ENCODE measurements around the gene INTS11. TPM values are rescaled to one million over a fixed set of nuclear protein-coding genes. Genes with fewer than 3 reads are reported as not detected.

Gene INTS11
- total and polyA plus RNA-seq, 2 of the 13 experiments (the other 11 are each of a cell fraction or from before 2014, with no cell fraction given): 52.8 to 94.8 TPM

DNA sequence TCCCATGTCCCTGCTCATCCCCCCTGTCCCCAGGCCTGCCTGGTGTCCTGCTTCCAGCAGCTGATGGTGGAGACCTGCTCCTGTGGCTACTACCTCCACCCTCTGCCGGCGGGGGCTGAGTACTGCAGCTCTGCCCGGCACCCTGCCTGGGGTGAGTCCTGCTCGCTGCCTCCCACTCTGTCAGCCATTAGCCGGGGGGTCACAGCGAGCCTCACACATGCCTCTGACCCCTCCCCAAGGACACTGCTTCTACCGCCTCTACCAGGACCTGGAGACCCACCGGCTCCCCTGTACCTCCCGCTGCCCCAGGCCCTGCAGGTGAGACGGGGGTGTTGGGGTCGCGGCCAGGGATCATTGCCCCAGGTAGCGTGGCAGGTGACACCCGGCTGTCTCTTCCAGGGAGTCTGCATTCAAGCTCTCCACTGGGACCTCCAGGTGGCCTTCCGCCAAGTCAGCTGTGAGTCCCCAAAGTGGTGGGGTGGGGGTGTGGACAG is 34.2 kb downstream of the INTS11 start (continued):
- TF ChIP-seq, protein P1, sequence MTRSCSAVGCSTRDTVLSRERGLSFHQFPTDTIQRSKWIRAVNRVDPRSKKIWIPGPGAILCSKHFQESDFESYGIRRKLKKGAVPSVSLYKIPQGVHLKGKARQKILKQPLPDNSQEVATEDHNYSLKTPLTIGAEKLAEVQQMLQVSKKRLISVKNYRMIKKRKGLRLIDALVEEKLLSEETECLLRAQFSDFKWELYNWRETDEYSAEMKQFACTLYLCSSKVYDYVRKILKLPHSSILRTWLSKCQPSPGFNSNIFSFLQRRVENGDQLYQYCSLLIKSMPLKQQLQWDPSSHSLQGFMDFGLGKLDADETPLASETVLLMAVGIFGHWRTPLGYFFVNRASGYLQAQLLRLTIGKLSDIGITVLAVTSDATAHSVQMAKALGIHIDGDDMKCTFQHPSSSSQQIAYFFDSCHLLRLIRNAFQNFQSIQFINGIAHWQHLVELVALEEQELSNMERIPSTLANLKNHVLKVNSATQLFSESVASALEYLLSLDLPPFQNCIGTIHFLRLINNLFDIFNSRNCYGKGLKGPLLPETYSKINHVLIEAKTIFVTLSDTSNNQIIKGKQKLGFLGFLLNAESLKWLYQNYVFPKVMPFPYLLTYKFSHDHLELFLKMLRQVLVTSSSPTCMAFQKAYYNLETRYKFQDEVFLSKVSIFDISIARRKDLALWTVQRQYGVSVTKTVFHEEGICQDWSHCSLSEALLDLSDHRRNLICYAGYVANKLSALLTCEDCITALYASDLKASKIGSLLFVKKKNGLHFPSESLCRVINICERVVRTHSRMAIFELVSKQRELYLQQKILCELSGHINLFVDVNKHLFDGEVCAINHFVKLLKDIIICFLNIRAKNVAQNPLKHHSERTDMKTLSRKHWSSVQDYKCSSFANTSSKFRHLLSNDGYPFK (CRISPR knock-in tag; IDR thresholded peaks at IDR 0.05; ENCODE audit: borderline replicate concordance): no peak
- TF ChIP-seq THYN1 (CRISPR knock-in tag; IDR thresholded peaks at IDR 0.05; ENCODE audit: borderline replicate concordance, low read depth): no peak
- TF ChIP-seq, protein P2, sequence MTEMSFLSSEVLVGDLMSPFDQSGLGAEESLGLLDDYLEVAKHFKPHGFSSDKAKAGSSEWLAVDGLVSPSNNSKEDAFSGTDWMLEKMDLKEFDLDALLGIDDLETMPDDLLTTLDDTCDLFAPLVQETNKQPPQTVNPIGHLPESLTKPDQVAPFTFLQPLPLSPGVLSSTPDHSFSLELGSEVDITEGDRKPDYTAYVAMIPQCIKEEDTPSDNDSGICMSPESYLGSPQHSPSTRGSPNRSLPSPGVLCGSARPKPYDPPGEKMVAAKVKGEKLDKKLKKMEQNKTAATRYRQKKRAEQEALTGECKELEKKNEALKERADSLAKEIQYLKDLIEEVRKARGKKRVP (CRISPR knock-in tag; IDR thresholded peaks at IDR 0.05): no peak
- no peak for TF ChIP-seq ZNF282 (IDR thresholded peaks at IDR 0.05; ENCODE audit: partially characterized antibody)
- TF ChIP-seq BORCS8-MEF2B (CRISPR knock-in tag; IDR thresholded peaks at IDR 0.05): 0 out of 2 replicates have a peak, but pooled peaks have one; percentile 32
- no peak for TF ChIP-seq ZNF746 (CRISPR knock-in tag; IDR thresholded peaks at IDR 0.05)
- TF ChIP-seq ATF1 (CRISPR knock-in tag; IDR thresholded peaks at IDR 0.05): no peak
- TF ChIP-seq ZNF562 (CRISPR knock-in tag; IDR thresholded peaks at IDR 0.05; ENCODE audit: borderline replicate concordance): no peak
- no peak for TF ChIP-seq STAT6 (CRISPR knock-in tag; IDR thresholded peaks at IDR 0.05; ENCODE audit: borderline replicate concordance)
- TF ChIP-seq SRSF4 (IDR thresholded peaks at IDR 0.05; ENCODE audit: low read depth, low read length, poor library complexity, severe bottlenecking): no peak
- TF ChIP-seq, protein P3, sequence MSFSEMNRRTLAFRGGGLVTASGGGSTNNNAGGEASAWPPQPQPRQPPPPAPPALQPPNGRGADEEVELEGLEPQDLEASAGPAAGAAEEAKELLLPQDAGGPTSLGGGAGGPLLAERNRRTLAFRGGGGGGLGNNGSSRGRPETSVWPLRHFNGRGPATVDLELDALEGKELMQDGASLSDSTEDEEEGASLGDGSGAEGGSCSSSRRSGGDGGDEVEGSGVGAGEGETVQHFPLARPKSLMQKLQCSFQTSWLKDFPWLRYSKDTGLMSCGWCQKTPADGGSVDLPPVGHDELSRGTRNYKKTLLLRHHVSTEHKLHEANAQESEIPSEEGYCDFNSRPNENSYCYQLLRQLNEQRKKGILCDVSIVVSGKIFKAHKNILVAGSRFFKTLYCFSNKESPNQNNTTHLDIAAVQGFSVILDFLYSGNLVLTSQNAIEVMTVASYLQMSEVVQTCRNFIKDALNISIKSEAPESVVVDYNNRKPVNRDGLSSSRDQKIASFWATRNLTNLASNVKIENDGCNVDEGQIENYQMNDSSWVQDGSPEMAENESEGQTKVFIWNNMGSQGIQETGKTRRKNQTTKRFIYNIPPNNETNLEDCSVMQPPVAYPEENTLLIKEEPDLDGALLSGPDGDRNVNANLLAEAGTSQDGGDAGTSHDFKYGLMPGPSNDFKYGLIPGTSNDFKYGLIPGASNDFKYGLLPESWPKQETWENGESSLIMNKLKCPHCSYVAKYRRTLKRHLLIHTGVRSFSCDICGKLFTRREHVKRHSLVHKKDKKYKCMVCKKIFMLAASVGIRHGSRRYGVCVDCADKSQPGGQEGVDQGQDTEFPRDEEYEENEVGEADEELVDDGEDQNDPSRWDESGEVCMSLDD (CRISPR knock-in tag; IDR thresholded peaks at IDR 0.05; ENCODE audit: borderline replicate concordance): no peak
- TF ChIP-seq ZNF839 (CRISPR knock-in tag; IDR thresholded peaks at IDR 0.05; ENCODE audit: borderline replicate concordance): no peak
- no peak for TF ChIP-seq ZNF776 (CRISPR knock-in tag; IDR thresholded peaks at IDR 0.05)
- TF ChIP-seq, protein P4, sequence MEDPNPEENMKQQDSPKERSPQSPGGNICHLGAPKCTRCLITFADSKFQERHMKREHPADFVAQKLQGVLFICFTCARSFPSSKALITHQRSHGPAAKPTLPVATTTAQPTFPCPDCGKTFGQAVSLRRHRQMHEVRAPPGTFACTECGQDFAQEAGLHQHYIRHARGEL (CRISPR knock-in tag; IDR thresholded peaks at IDR 0.05): no peak
- no peak for TF ChIP-seq ZNF496 (CRISPR knock-in tag; IDR thresholded peaks at IDR 0.05; ENCODE audit: insufficient replicate concordance)
- TF ChIP-seq ZKSCAN8 (CRISPR knock-in tag; IDR thresholded peaks at IDR 0.05; ENCODE audit: borderline replicate concordance): no peak
